GM12878 (cell line): ENCODE results near the gene SVBP. TPM values are rescaled to one million over a fixed set of nuclear protein-coding genes. Genes with fewer than 3 reads are reported as not detected.

Experiments
- ATAC-seq: fragments of 200-7000 bp; cut with Tn5 transposase; 3 replicates; pipeline ENCODE4 v1.9.1; 2020; ENCODE audit warnings: mild to moderate bottlenecking, moderate library complexity
- BruUV-seq: library from RNA; stranded (reverse); fragments of 400-500 nt; replicated peaks from 2 replicates; lab custom pipeline; 2021; lab: Mats Ljungman, UMichigan
- CTCF ChIA-PET: fragments of 300-600 bp; sonication (Branson Sonifier 250); formaldehyde crosslinking; extraction: SDS; loops from one replicate; lab custom pipeline; 2021; ENCODE audit warnings: inconsistent platforms; lab: Yijun Ruan, JAX
- POLR2A ChIA-PET: fragments of 350-600 bp; formaldehyde crosslinking; extraction: SDS; loops from one replicate; lab custom pipeline; 2021; ENCODE audit warnings: inconsistent platforms; lab: Charles Lee
- RAD21 ChIA-PET: fragments of 300-600 bp; sonication (Branson Sonifier 250); formaldehyde crosslinking; loops from one replicate; lab custom pipeline; 2023; ENCODE audit warnings: antibody characterized with exemption; ENCODE audit not compliant: unreplicated experiment; lab: Charles Lee
- SMC1A ChIA-PET: fragments of 300-600 bp; sonication (Branson Sonifier 250); formaldehyde crosslinking; loops from one replicate; lab custom pipeline; 2023; ENCODE audit not compliant: unreplicated experiment, uncharacterized antibody; lab: Charles Lee
- DNase-seq: peaks from one replicate; pipeline ENCODE4 v3.0.0-alpha.2; 2011; ENCODE audit warnings: low read depth, low spot score
- FAIRE-seq: peaks from 3 replicates; lab custom pipeline; 2011; peaks lifted over from hg19 to GRCh38; lab: Jason Lieb, UNC
- H2AFZ ChIP-seq: 2 replicates; pipeline ENCODE4 v1.6.0; 2011; ENCODE audit warnings: low read depth, low read length, control low read depth; ENCODE audit not compliant: control insufficient read depth
- H3K27ac ChIP-seq: 2 replicates; pipeline ENCODE4 v1.5.1; 2011; ENCODE audit warnings: control low read depth; ENCODE audit not compliant: control insufficient read depth, insufficient read depth
- H3K27me3 ChIP-seq, 2 experiments: replicated peaks in 1 of 2; 2 replicates each; pipeline versions ENCODE4 v1.6.0 to v1.6.1; 2011; ENCODE audit warnings: low read length in 1 of 2; ENCODE audit not compliant: control insufficient read depth in 2 of 2, insufficient read depth in 2 of 2
- H3K36me3 ChIP-seq, 2 experiments: 2 replicates each; pipeline ENCODE4 v1.5.1; 2011; ENCODE audit warnings: low read length in 1 of 2; ENCODE audit not compliant: control insufficient read depth in 2 of 2, insufficient read depth in 2 of 2
- H3K4me1 ChIP-seq: 2 replicates; pipeline ENCODE4 v1.6.1; 2011; ENCODE audit warnings: mild to moderate bottlenecking, low read length, moderate library complexity, mixed read lengths; ENCODE audit not compliant: control insufficient read depth, insufficient read depth
- H3K4me2 ChIP-seq: 2 replicates; pipeline ENCODE4 v1.6.0; 2011; ENCODE audit warnings: control low read depth; ENCODE audit not compliant: control insufficient read depth, insufficient read depth
- H3K4me3 ChIP-seq: fragments of 200-600 bp; sonication (generic); 2 replicates; pipeline ENCODE4 v1.5.1; 2016
- H3K79me2 ChIP-seq: 2 replicates; pipeline ENCODE4 v1.6.0; 2011; ENCODE audit warnings: low read length; ENCODE audit not compliant: control insufficient read depth, insufficient read depth
- H3K9ac ChIP-seq: 2 replicates; pipeline ENCODE4 v1.8.0; 2011; ENCODE audit warnings: low read length, control low read depth, mixed read lengths; ENCODE audit not compliant: control insufficient read depth, insufficient read depth
- H3K9me3 ChIP-seq: replicated peaks from 3 replicates; pipeline ENCODE4 v1.5.1; 2011; ENCODE audit warnings: mild to moderate bottlenecking, low read length; ENCODE audit not compliant: control insufficient read depth, insufficient read depth
- H4K20me1 ChIP-seq: 2 replicates; pipeline ENCODE4 v1.6.0; 2011; ENCODE audit not compliant: control insufficient read depth, insufficient read depth
- ATF7 ChIP-seq: fragments of 450-650 bp; IDR thresholded peaks from 2 replicates; pipeline ENCODE4 v1.6.1; 2016; ENCODE audit warnings: low read depth, mild to moderate bottlenecking
- BRCA1 ChIP-seq: IDR thresholded peaks from 2 replicates; pipeline ENCODE4 v1.6.1; 2011; ENCODE audit warnings: low read depth, low read length, improper control_type of control experiment
- CBFB ChIP-seq: IDR thresholded peaks from 2 replicates; pipeline ENCODE4 v1.6.1; 2016; ENCODE audit warnings: antibody characterized with exemption, low read depth
- FOXM1 ChIP-seq: IDR thresholded peaks from 2 replicates; pipeline ENCODE4 v1.6.1; 2012; ENCODE audit warnings: low read depth, mild to moderate bottlenecking, inconsistent platforms, low read length, moderate library complexity
- HCFC1 ChIP-seq: fragments of 150-350 bp; IDR thresholded peaks from 2 replicates; pipeline ENCODE4 v1.6.1; 2014; ENCODE audit warnings: low read length
- MTA2 ChIP-seq: fragments of 450-650 bp; IDR thresholded peaks from 2 replicates; pipeline ENCODE4 v1.6.1; 2016; ENCODE audit warnings: low read depth, mild to moderate bottlenecking, moderate library complexity
- NFIC ChIP-seq: IDR thresholded peaks from 2 replicates; pipeline ENCODE4 v1.6.1; 2012; ENCODE audit warnings: low read depth, mild to moderate bottlenecking, inconsistent platforms, low read length, moderate library complexity
- RFX5 ChIP-seq: IDR thresholded peaks from 2 replicates; pipeline ENCODE4 v1.6.1; 2011; ENCODE audit warnings: low read depth, low read length, improper control_type of control experiment
- WGBS: methylation state at CpG from one replicate; pipeline ENCODE4 v1.1.6; 2016; ENCODE audit warnings: low lambda C conversion rate; ENCODE audit not compliant: insufficient replicate concordance, insufficient coverage; ENCODE audit errors: missing lambda C conversion rate; 5-methylcytosine and 5-hydroxymethylcytosine counted together
- in situ Hi-C: fragments of 300-500 bp; cut with MboI; formaldehyde crosslinking; loops from 9 replicates; pipeline ENCODE4 v1.14.3; 2018; ENCODE audit warnings: mixed read lengths
- intact Hi-C: fragments of 100-400 bp; cut with micrococcal nuclease; formaldehyde crosslinking; loops from one replicate; pipeline ENCODE4 v1.14.2; 2022; ENCODE audit not compliant: unreplicated experiment
- polyA plus RNA-seq, 11 experiments: library from polyadenylated mRNA; depleted of rRNA in 4 of 11; unstranded in 6 of 11; stranded (reverse) in 5 of 11; fragments of >200 nt; fragmentation: Nextera tagmentation in 4 of 11; fragmentation: Illumina TruSeq in 1 of 11; extraction: Ambion mirVana in 4 of 11; extraction: Trizol in 1 of 11; gene quantifications; 1 replicate in 1 of 11; 2 replicates in 10 of 11; pipeline versions ENCODE4 v1.2.1 to v1.2.3, GENCODE V29; 2011 to 2016; ENCODE audit warnings: inconsistent platforms in 2 of 11, missing spikeins in 2 of 11, low read depth in 1 of 11
- total RNA-seq, 4 experiments: library from RNA; depleted of rRNA in 3 of 4; stranded (reverse); fragments of >200 nt in 3 of 4; fragmentation: Illumina TruSeq in 1 of 4; extraction: Trizol in 1 of 4; gene quantifications; 2 replicates each; pipeline versions ENCODE4 v1.2.1 to v1.2.3, GENCODE V29; 2013 to 2021
- TF ChIP-seq, protein P1 (sequence below): fragments of 450-650 bp; IDR thresholded peaks from 2 replicates; pipeline ENCODE4 v1.6.1; 2018; ENCODE audit warnings: mild to moderate bottlenecking, low read depth, moderate library complexity; ENCODE audit not compliant: partially characterized antibody
- TF ChIP-seq, protein P2 (sequence below): fragments of 150-350 bp; IDR thresholded peaks from 2 replicates; pipeline ENCODE4 v1.6.1; 2016; ENCODE audit warnings: low read depth, low read length
- TF ChIP-seq, protein P3 (sequence below): fragments of 450-650 bp; IDR thresholded peaks from 2 replicates; pipeline ENCODE4 v1.6.1; 2016; ENCODE audit warnings: mild to moderate bottlenecking, moderate library complexity, borderline replicate concordance
- TF ChIP-seq, protein P4 (sequence below): IDR thresholded peaks from 2 replicates; pipeline ENCODE4 v1.6.1; 2011; ENCODE audit warnings: borderline replicate concordance, low read depth, mild to moderate bottlenecking, moderate library complexity, mixed read lengths, low read length; ENCODE audit not compliant: insufficient read depth; ENCODE audit errors: extremely low read length

The SVBP gene
- total and polyA plus RNA-seq, 10 of the 15 experiments (the other 5 are each of a cell fraction or from before 2014, with no cell fraction given) = 12.6 to 29.5 (median 19.8) TPM

DNA sequence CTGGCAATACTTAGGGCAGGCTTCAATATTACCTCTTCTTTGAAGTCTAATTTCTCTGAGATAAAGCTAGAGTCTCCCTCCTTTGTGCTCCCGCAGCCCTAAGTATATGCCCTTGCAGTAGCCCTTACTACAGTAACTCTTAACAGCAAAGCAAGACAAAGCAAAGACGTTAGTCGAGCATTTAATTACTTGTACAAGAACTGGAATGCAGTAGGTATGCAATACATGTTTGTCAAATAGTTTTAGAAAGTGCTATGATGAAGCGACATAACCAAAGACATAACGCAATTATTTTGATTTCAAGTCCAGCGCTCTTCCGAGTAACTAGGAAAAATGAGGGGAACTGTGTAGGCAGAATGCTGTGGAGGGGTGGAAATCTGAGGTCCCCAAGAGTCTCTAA lies 51.9 kb downstream of the SVBP start:
- peak overlapping the region; percentile 95 for H3K4me3 ChIP-seq
- H3K4me1 ChIP-seq = peaks cover 4% of the 10 kb centered on the region; the same call in 1 of the 2 replicates
- H2AFZ ChIP-seq = no peak overlapping the region
- in situ Hi-C loops = no loop called here
- ChIA-PET SMC1A (interaction anchor here (1.5 to 2.3 kb wide), 3 partner anchors 9 to 82 kb away, joined by 3 to 12 read pairs (median 11); partner anchors contain the start of gene YBX1), RAD21 (interaction anchor here (0.6 to 2.7 kb wide), 10 partner anchors 35 to 308 kb away, joined by 3 to 20 read pairs (median 6); partner anchors contain the start of genes ERMAP, SVBP, YBX1 and ZNF691), CTCF (interaction anchor here (0.6 to 3.5 kb wide), 4 partner anchors 8 to 310 kb away, joined by 3 to 21 read pairs (median 8); partner anchors contain the start of gene ZNF691), POLR2A (interaction anchor here (1.0 to 3.8 kb wide), 5 partner anchors 13 to 885 kb away, joined by 3 to 53 read pairs (median 19); partner anchors contain the start of genes ERMAP, KDM4A, YBX1 and ZNF691)
- peak overlapping the region; percentile 84 for H3K9ac ChIP-seq
- H3K79me2 ChIP-seq = peaks cover 55% of the 10 kb centered on the region
- no peaks in the 10 kb centered on the region for H4K20me1 ChIP-seq
- no TSS peak for BruUV-seq
- no peaks in the 10 kb centered on the region for H3K27me3 ChIP-seq
- H3K36me3 ChIP-seq = peaks cover 0 to under 1% of the 10 kb centered on the region in 2 experiments; a peak in 1 of 4 replicates
- no peak overlapping the region for H3K27ac ChIP-seq
- no peak for ATAC-seq
- FAIRE-seq = no peak
- no peaks in the 10 kb centered on the region for H3K9me3 ChIP-seq
- intact Hi-C loops = loop anchor here (5.0 kb wide), 2 partner anchors 82 to 83 kb away; partner anchors contain the start of genes YBX1 and ZNF691
- 100% methylated on average over 7 of the region's 7 CpGs for WGBS
- H3K4me2 ChIP-seq = peak overlapping the region; percentile 76
- DNase-seq = no peak
- TF ChIP-seq, protein P1, sequence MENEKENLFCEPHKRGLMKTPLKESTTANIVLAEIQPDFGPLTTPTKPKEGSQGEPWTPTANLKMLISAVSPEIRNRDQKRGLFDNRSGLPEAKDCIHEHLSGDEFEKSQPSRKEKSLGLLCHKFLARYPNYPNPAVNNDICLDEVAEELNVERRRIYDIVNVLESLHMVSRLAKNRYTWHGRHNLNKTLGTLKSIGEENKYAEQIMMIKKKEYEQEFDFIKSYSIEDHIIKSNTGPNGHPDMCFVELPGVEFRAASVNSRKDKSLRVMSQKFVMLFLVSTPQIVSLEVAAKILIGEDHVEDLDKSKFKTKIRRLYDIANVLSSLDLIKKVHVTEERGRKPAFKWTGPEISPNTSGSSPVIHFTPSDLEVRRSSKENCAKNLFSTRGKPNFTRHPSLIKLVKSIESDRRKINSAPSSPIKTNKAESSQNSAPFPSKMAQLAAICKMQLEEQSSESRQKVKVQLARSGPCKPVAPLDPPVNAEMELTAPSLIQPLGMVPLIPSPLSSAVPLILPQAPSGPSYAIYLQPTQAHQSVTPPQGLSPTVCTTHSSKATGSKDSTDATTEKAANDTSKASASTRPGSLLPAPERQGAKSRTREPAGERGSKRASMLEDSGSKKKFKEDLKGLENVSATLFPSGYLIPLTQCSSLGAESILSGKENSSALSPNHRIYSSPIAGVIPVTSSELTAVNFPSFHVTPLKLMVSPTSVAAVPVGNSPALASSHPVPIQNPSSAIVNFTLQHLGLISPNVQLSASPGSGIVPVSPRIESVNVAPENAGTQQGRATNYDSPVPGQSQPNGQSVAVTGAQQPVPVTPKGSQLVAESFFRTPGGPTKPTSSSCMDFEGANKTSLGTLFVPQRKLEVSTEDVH = no peak
- TF ChIP-seq, protein P2, sequence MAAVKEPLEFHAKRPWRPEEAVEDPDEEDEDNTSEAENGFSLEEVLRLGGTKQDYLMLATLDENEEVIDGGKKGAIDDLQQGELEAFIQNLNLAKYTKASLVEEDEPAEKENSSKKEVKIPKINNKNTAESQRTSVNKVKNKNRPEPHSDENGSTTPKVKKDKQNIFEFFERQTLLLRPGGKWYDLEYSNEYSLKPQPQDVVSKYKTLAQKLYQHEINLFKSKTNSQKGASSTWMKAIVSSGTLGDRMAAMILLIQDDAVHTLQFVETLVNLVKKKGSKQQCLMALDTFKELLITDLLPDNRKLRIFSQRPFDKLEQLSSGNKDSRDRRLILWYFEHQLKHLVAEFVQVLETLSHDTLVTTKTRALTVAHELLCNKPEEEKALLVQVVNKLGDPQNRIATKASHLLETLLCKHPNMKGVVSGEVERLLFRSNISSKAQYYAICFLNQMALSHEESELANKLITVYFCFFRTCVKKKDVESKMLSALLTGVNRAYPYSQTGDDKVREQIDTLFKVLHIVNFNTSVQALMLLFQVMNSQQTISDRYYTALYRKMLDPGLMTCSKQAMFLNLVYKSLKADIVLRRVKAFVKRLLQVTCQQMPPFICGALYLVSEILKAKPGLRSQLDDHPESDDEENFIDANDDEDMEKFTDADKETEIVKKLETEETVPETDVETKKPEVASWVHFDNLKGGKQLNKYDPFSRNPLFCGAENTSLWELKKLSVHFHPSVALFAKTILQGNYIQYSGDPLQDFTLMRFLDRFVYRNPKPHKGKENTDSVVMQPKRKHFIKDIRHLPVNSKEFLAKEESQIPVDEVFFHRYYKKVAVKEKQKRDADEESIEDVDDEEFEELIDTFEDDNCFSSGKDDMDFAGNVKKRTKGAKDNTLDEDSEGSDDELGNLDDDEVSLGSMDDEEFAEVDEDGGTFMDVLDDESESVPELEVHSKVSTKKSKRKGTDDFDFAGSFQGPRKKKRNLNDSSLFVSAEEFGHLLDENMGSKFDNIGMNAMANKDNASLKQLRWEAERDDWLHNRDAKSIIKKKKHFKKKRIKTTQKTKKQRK = no peak
- TF ChIP-seq NFIC = no peak
- TF ChIP-seq, protein P3, sequence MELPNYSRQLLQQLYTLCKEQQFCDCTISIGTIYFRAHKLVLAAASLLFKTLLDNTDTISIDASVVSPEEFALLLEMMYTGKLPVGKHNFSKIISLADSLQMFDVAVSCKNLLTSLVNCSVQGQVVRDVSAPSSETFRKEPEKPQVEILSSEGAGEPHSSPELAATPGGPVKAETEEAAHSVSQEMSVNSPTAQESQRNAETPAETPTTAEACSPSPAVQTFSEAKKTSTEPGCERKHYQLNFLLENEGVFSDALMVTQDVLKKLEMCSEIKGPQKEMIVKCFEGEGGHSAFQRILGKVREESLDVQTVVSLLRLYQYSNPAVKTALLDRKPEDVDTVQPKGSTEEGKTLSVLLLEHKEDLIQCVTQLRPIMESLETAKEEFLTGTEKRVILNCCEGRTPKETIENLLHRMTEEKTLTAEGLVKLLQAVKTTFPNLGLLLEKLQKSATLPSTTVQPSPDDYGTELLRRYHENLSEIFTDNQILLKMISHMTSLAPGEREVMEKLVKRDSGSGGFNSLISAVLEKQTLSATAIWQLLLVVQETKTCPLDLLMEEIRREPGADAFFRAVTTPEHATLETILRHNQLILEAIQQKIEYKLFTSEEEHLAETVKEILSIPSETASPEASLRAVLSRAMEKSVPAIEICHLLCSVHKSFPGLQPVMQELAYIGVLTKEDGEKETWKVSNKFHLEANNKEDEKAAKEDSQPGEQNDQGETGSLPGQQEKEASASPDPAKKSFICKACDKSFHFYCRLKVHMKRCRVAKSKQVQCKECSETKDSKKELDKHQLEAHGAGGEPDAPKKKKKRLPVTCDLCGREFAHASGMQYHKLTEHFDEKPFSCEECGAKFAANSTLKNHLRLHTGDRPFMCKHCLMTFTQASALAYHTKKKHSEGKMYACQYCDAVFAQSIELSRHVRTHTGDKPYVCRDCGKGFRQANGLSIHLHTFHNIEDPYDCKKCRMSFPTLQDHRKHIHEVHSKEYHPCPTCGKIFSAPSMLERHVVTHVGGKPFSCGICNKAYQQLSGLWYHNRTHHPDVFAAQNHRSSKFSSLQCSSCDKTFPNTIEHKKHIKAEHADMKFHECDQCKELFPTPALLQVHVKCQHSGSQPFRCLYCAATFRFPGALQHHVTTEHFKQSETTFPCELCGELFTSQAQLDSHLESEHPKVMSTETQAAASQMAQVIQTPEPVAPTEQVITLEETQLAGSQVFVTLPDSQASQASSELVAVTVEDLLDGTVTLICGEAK = no peak
- no peak for TF ChIP-seq RFX5
- TF ChIP-seq BRCA1 = no peak
- TF ChIP-seq, protein P4, sequence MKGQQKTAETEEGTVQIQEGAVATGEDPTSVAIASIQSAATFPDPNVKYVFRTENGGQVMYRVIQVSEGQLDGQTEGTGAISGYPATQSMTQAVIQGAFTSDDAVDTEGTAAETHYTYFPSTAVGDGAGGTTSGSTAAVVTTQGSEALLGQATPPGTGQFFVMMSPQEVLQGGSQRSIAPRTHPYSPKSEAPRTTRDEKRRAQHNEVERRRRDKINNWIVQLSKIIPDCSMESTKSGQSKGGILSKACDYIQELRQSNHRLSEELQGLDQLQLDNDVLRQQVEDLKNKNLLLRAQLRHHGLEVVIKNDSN = no peak
- no peak for TF ChIP-seq FOXM1
- no peak for TF ChIP-seq CBFB
- TF ChIP-seq HCFC1 = no peak
- TF ChIP-seq MTA2 = no peak
- TF ChIP-seq ATF7 = no peak
